ENCODE measurements around the gene RRP15. TPM values are rescaled to one million over a fixed set of nuclear protein-coding genes. Genes with fewer than 3 reads are reported as not detected.

Gene RRP15
- total RNA-seq, 1 donor from 2014 or later = 15.8 TPM

GRCh38 chr1:218266356-218266755 lies 18.7 kb upstream of the RRP15 start:
- no peak overlapping the region for H3K4me3 ChIP-seq
- H4K20me1 ChIP-seq (ENCODE audit: low read depth) = no peaks in the 10 kb centered on the region
- H3F3A ChIP-seq (ENCODE audit: low read depth) = no peaks in the 10 kb centered on the region
- peaks cover 7% of the 10 kb centered on the region for H3K27me3 Mint-ChIP-seq (ENCODE audit: insufficient read depth, low read depth)
- H3K4me1 Mint-ChIP-seq = no peaks in the 10 kb centered on the region
- no peak overlapping the region for H2AFZ ChIP-seq (replicated peaks)
- no peak overlapping the region for H3K27ac Mint-ChIP-seq
- no peaks in the 10 kb centered on the region for H3K36me3 ChIP-seq
- H3K9me3 ChIP-seq (ENCODE audit: low read depth) = no peaks in the 10 kb centered on the region
- TF ChIP-seq CTCF (IDR thresholded peaks at IDR 0.05) (no peak), EZH2phosphoT487 (IDR thresholded peaks at IDR 0.05) (no peak), EZH2 (IDR thresholded peaks at IDR 0.05) (no peak)
- no peaks in the 10 kb centered on the region for H3K36me3 Mint-ChIP-seq
- H3K9me3 Mint-ChIP-seq = no peaks in the 10 kb centered on the region
- no peak overlapping the region for H3K4me3 Mint-ChIP-seq
- no peaks in the 10 kb centered on the region for H3K79me2 ChIP-seq (ENCODE audit: low read depth)
- no peak overlapping the region for H3K27ac ChIP-seq
- no peaks in the 10 kb centered on the region for H3K4me1 ChIP-seq
- no peak overlapping the region for H3K9ac ChIP-seq
- H3K27me3 ChIP-seq = no peaks in the 10 kb centered on the region
- DNase-seq (ENCODE audit: low spot score) = no peak
- H3K4me2 ChIP-seq = no peak overlapping the region

DNA sequence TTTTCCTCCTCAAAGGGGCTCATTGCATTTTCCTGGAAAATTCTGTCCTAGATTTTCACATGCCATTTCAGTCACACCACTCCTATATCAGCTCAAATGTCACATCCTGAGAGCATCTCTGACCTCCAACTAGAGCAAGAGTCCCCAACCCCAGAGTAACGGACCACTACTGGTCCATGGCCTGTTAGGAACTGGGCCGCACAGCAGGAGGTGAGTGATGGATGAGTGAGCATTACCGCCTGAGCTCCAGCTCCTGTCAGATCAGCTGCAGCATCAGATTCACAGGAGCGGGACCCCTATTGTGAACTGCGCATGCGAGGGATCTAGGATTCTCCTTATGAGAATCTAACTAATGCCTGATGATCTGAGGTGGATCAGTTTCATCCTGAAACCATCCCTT lies 12.7 kb upstream of the RRP15 start:
- H3K4me3 Mint-ChIP-seq = no peak overlapping the region
- no peaks in the 10 kb centered on the region for H3K4me1 Mint-ChIP-seq
- Histone ChIP-seq H3K27me3 (no peaks in the 10 kb centered on the region), H2AFZ (replicated peaks) (no peak overlapping the region), H3K4me3 (no peak overlapping the region), H3K79me2 (ENCODE audit: low read depth) (no peaks in the 10 kb centered on the region), H3K27ac (no peak overlapping the region), H4K20me1 (ENCODE audit: low read depth) (no peaks in the 10 kb centered on the region), H3K9ac (no peak overlapping the region), H3K9me3 (ENCODE audit: low read depth) (no peaks in the 10 kb centered on the region), H3F3A (ENCODE audit: low read depth) (peaks cover 11% of the 10 kb centered on the region), H3K36me3 (no peaks in the 10 kb centered on the region), H3K4me1 (peaks cover 17% of the 10 kb centered on the region), H3K4me2 (no peak overlapping the region)
- no peaks in the 10 kb centered on the region for H3K27me3 Mint-ChIP-seq (ENCODE audit: insufficient read depth, low read depth)
- no peak for DNase-seq (ENCODE audit: low spot score)
- H3K36me3 Mint-ChIP-seq = no peaks in the 10 kb centered on the region
- no peak overlapping the region for H3K27ac Mint-ChIP-seq
- TF ChIP-seq EZH2phosphoT487 (IDR thresholded peaks at IDR 0.05) (no peak), CTCF (IDR thresholded peaks at IDR 0.05) (no peak)
- no peaks in the 10 kb centered on the region for H3K9me3 Mint-ChIP-seq

DNA sequence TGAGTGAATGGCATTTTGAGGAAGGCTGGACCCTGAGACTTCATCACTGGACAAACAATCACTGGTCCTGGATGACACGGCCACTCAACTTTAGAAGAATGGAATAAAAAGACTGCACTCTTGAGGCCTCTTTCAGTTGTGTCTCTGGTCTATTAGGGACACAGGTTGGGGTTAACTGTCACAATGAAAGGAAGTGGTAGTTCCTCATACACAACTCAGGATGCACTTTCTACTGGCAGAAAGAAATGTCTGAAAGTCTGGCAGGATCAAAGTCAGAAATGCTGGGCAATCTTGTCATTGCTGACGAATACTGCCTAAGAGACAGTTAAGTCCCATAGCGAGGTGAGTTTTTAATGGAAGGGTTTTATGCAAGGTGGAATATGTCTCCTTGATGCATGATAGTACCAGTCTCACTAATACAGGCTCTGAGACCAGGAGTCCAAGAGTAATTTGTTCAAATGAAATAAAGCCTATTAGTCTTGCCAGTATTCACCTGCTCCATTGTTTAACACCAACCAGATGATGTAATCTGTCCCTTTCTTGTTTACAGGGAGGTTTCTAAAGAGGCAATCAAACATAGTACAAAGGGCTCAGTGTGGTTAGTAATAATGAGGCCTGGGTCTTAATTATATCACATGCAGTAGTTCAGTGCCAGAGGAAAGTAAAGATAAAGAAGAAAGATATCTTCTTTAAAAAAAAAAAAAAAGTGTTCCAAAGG lies 11.2 kb upstream of the RRP15 start:
- Histone ChIP-seq H2AFZ (replicated peaks) (no peak overlapping the region), H3F3A (ENCODE audit: low read depth) (peaks cover 11% of the 10 kb centered on the region), H3K9me3 (ENCODE audit: low read depth) (no peaks in the 10 kb centered on the region), H3K4me2 (peak overlapping the region; percentile 50), H3K9ac (no peak overlapping the region), H3K4me1 (peaks cover 27% of the 10 kb centered on the region), H3K27me3 (no peaks in the 10 kb centered on the region), H3K27ac (peak overlapping the region; percentile 29), H3K4me3 (no peak overlapping the region), H3K79me2 (ENCODE audit: low read depth) (no peaks in the 10 kb centered on the region), H4K20me1 (ENCODE audit: low read depth) (no peaks in the 10 kb centered on the region), H3K36me3 (no peaks in the 10 kb centered on the region)
- Mint-ChIP-seq H3K9me3 (no peaks in the 10 kb centered on the region), H3K4me1 (no peaks in the 10 kb centered on the region), H3K27me3 (ENCODE audit: insufficient read depth, low read depth) (no peaks in the 10 kb centered on the region), H3K27ac (no peak overlapping the region), H3K4me3 (no peak overlapping the region), H3K36me3 (no peaks in the 10 kb centered on the region)
- DNase-seq (ENCODE audit: low spot score) = peak; percentile 61
- TF ChIP-seq EZH2 (IDR thresholded peaks at IDR 0.05) (no peak), CTCF (IDR thresholded peaks at IDR 0.05) (no peak), EZH2phosphoT487 (IDR thresholded peaks at IDR 0.05) (peak; percentile 43)

All from neural progenitor cell (in vitro differentiated cells).